Adipose tissue (tissue), 3 donors: ENCODE measurements around the gene HDAC3. TPM values are rescaled to one million over a fixed set of nuclear protein-coding genes. Genes with fewer than 3 reads are reported as not detected.
A peak's percentile ranks its signal among the peaks of the same experiment; 100 is the strongest.

Source experiments
- H3K27ac ChIP-seq: one replicate; pipeline ENCODE4 v1.5.1; 2013; ENCODE audit warnings: low read depth, low read length
- whole genome bisulfite sequencing, 3 donors: extraction: QIAGEN DNeasy Blood & Tissue Kit; methylation state at CpG; one replicate each; pipeline ENCODE4 v1.1.7; 2013; 5-methylcytosine and 5-hydroxymethylcytosine counted together
- polyA plus RNA-seq, 3 donors: library from polyadenylated mRNA; stranded (reverse); fragments of 200-250 nt; gene quantifications; one replicate each; pipeline ENCODE4 v1.2.3, GENCODE V29; 2013
- donor health status: healthy with polysubstance abuse.
- donor health status: Bipolar disorder and iron deficiency.
- donor health status: healthy.

Gene HDAC3
- polyA plus RNA-seq, 3 donors, result 27.2 to 53.6 (median 35.3) TPM

DNA sequence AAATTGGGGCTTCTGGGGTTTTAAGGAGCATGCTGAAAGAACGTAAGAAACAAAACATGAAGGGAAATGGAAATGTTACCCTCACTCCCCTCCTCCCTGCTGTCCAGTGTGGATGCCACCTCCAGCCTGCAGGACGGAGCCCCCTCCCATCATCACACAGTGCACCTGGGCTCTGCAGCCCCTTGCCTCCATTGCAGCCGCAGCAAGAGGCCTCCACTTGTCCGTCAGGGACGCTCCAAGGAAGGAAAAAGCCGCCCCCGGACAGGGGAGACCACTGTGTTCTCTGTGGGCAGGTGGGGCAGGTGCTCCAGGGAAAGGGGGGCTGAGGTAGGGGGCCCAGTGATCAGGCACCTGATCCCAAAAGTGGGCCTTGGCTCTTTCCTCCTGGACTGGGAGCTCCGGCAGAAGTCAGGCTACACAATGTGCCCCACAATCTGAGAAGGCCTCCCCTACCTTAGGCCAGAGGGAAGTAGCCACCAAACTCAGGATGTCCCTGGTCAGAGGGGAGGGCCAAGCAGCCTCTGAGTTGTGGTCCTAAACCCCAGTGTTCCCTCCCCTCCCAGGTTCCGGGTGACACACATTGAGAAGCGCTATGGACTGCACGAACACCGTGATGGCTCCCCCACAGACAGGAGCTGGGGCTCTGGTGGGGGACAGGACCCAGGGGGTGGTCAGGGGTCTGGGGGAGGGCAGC is 2.9 kb upstream of the HDAC3 start:
- 90 to 94% (median 94%) methylated on average over 12 of the region's 12 CpGs for WGBS, 3 donors
- no peak overlapping the region for H3K27ac ChIP-seq

DNA sequence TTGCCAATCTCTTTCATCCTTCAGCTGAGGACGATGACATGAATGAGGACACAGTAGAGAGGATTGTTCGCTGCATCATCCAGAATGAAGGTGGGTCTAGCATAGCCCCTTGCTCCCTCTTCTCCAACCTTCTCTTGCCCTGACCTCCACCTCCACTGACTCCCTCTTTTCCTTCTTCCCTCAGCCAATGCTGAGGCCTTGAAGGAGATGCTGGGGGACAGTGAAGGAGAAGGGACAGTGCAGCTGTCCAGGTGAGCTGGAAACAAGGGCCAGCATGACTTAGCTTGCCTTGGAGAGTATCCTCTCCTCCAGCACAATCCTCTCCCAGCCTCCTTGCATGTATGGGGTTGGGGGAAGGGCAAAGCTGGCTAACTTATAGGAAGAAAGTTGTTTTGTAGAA is 2.1 kb upstream of the HDAC3 start:
- no peak overlapping the region for H3K27ac ChIP-seq
- 90 to 97% (median 93%) methylated on average over 2 of the region's 2 CpGs for WGBS, 3 donors

DNA sequence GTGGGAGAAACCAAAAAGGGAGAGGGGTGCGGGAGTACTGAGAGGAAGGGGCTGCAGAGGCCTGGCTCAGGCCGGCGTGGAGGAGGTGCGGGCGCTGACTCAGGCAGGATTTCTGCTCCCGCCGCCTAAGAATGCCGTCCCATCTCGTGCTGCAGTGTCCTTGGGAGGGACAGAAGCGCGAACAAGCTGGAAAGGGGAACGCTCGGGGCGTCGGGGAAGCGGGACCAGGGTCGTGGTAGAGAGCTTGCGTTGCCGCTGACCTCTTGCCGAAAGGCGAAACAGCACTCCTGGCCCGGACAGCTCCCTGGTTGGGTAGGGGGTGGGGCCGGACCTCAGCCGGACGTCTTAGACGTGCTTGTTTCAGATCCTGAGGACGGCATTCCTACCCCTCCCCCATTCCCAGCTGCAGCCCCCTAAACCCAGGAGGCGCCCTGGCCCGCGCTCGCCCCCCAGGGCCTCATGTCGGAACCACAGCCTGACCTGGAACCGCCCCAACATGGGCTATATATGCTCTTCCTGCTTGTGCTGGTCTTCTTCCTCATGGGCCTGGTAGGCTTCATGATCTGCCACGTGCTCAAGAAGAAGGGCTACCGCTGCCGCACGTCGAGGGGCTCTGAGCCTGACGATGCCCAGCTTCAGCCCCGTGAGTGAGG is 1.2 kb upstream of the HDAC3 start:
- WGBS, 3 donors, result 5 to 6% (median 5%) methylated on average over 35 to 40 of the region's 40 CpGs
- H3K27ac ChIP-seq, result no peak overlapping the region

DNA sequence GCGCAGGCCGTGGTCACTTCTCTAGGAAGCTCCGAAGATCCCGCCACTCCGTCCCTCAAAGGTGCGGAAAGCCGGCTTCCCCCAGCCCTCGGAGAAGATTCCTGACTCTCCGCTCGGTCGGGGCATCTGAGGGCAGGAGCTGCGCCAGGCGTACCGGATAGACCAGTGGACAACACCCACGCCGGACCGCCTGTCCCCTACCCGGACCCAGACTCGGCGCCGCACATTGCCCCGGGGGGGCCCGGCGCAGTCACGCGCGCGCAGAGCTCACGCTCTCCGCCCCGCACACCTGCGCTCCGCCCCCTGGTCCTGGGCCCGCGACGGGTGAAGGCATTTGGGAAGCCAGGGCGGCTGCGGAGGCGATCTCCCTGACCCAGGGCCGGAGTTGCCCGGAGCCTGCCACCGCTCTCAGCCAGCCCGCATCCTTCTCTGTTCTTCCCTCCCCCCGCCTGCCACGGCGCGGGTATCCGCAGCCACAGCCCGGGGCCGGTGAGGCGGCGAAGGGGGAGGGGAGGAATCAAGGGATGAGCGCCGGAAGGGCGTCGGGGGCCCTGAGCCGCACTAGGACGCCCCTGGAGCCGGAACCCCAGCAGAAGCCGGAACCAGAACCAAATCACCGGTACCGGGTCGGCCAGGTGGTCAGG is 596 bp upstream of the HDAC3 start:
- no peak overlapping the region for H3K27ac ChIP-seq
- WGBS, 3 donors, result 0 to 1% (median 1%) methylated on average over 58 to 63 of the region's 63 CpGs

DNA sequence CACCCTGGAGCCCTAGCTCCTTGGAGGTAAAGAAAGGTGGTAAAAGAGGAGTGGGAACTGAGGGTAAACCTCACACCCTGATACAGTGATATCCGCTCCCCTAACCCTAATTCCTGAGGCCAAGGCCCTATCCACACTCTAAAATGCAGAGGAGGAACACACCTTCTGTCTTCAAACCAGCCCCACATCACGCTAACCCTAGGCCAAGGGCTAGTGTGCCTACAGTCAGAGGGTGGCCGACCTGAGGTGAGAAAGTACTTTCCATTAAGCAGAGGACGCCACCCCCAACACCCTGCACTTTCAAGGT is 590 bp downstream of the HDAC3 start:
- WGBS, 3 donors, result 2 to 9% (median 4%) methylated on average over 4 of the region's 4 CpGs
- no peak overlapping the region for H3K27ac ChIP-seq

DNA sequence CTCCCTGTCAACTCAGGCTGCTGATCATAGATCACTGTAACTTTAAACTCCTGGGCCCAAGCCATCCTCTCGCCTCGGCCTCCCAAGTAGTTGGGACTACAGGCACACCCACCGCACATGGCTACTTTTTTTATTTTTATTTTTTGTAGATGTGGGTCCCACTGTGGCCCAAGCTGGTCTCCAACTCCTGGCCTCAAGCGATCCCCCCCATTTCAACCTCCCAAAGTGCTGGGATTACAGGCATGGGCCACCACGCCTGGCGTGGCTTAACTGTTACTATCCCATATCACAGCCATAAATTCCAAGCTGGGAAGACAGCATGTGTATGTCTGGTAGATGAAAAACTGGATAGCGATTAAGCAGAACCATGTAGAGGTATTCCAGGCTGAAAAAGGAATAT is 1.0 kb downstream of the HDAC3 start:
- WGBS, 3 donors, result 60 to 72% (median 62%) methylated on average over 7 of the region's 7 CpGs
- H3K27ac ChIP-seq, result no peak overlapping the region

DNA sequence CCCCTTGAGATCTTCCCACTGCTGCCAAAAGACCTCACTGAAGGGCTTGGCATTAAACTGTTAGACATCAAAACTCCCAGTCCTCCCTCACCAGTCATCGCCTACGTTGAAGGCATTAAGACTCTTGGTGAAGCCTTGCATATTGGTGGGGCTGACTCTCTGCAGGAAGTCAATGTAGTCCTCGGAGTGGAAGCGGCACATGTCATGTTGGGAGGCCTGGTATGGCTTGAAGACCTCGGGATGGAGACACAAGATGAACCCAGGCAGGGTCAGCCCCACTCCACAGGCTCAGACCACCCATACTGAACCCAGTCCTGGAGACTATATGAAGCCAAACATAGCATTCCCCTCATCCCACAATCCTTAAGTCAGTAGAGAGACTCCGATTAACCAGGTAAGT is 1.9 kb downstream of the HDAC3 start:
- no peak overlapping the region for H3K27ac ChIP-seq
- WGBS, 3 donors, result 87 to 94% (median 89%) methylated on average over 6 of the region's 6 CpGs

DNA sequence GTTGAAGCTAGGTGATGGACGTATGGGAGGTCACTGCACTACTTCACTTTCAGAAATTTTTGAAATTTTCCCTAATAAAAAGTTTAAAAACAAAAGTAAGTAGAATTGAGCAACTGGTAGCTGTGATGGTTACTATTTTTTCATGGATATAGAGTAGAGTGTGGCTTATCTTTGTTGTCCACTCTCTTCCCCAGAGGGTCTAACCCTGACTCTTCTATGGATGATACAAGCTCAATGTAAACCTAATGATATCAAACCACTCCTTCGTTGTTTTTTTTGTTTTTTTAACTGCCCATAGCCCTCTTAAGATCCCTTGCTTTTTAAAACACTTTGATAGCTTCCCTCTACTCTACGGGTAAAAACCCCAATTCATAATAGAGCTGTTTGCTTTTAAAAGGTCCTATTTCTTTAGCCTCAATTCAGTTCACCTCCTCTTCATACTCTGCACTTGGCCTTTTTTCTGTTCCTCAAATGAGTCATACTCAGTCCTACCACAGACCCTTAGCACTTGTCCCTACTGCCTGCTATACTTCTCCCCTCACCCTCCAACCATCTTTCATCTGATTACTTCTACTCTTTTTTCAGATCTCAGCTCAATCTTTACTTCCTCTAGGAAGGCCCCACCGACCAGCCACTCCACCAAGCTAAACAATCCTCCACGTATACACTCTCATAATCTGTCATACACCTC is 2.6 kb downstream of the HDAC3 start:
- 71 to 85% (median 80%) methylated on average over 5 of the region's 5 CpGs for WGBS, 3 donors
- no peak overlapping the region for H3K27ac ChIP-seq

DNA sequence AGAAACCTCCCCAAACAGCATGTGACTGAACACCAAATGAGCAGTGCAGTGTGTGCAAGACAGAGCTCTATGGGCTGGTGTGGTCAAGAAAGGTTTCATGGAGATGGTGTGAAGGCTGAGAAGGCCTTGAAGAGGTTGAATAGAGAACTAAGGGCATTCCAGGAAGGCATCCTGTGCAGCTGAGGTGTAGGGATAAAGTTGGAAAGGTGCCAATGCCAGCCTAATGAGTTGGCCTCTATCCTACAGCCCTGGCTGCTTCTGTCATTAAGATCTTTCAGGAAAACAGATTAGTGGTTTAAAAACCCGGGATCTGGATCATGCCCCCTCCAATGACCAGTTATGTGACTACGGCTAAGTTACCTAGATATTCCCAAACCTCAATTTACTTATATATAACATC is 4.0 kb downstream of the HDAC3 start:
- H3K27ac ChIP-seq, result no peak overlapping the region
- 82 to 94% (median 93%) methylated on average over 2 of the region's 2 CpGs for WGBS, 3 donors

DNA sequence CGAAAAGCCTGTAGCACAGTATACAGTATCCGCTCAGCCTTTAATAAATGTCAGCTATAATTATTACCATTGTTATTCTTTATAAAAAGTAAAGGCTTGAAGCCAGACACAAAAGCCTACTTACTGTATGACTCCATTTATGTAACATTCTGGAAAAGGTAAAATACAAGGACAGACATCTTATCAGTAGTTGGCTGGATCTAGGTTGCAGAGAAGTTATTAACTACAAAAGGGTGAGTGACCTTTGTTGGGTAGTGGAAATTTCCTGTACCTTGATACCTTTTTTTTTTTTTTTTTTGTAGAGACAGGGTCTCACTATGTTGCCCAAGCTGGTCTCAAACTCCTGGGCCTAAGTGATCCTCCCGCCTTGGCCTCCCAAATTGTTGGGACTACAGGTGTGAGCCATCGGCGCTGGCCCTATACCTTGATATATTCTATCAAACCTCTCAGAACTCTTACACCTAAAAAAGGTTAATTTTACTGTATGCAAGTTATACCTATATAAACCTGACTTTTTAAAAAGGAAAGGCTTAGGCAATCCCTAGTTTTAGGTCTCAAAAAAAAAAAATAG is 6.0 kb downstream of the HDAC3 start:
- 89 to 98% (median 94%) methylated on average over 5 of the region's 5 CpGs for WGBS, 3 donors
- H3K27ac ChIP-seq, result no peak overlapping the region

DNA sequence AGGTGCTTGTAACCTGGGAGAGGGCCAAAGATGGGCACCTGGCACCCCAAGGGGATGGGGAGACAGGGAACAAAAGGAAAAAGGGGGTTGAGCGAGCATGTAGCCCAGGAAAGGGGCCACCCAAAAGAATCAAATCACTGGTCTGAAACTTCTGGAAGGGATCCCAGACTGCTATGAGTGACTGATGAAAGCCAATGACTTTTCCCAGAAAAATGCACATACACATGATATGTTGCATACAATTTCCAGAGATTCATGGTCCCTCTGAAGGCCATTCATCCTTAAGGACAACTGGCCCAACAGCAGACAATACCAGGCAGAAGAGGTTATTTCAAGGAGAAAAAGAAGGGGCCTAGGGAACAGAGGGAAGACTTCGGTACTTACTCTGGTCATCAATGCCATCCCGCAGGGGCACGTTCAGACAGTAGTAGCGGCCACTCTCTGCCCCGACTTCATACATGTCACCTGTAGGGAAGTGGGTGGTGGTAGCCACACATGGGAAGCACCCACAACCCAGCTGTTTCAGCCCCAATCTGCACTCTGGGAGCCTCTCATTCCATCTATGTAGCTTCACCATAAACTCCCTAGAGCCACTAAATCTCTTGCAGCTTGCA is 8.4 kb downstream of the HDAC3 start:
- WGBS, 3 donors, result 96 to 99% (median 98%) methylated on average over 6 of the region's 6 CpGs
- no peak overlapping the region for H3K27ac ChIP-seq

DNA sequence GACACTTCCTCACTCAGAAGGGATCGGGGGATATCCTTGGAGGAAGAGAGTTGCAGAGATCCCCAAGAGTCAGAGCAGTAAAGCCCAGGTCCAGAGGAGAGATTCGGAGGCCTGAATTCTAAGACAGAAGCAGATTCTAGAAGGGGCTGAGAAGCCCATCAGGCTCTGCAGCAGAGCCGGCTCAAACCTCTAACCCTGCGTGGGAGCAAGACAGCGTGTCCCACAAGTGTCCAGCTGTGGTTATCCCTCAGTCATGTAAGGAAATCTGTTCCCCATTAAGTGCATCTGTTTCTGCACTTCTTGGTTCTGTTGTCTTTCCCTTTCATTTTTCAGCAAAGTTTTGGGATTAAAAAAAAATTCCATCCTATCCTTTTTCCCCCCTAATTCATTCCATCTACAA is 13.0 kb downstream of the HDAC3 start:
- 76 to 94% (median 80%) methylated on average over 5 of the region's 5 CpGs for WGBS, 3 donors
- H3K27ac ChIP-seq, result no peak overlapping the region

DNA sequence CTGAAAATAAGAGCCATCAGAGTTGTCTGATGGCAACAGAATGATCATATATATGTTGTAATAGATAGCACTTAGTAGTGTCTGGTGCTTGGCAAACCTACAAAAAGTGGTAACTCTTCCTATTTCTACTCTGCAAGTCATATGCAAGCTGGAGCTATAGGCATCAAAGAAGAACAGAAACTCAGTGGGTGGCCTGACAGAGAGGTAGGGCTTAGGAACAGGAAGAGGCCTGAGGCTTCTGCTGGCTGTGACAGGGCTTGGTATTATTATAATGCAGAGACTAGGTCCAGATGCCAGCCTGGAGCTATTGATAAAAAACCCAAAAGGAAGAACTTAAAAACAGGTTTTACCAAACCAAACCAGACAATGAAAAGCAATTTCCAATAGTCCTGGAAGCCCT is 13.5 kb downstream of the HDAC3 start:
- H3K27ac ChIP-seq, result no peak overlapping the region

DNA sequence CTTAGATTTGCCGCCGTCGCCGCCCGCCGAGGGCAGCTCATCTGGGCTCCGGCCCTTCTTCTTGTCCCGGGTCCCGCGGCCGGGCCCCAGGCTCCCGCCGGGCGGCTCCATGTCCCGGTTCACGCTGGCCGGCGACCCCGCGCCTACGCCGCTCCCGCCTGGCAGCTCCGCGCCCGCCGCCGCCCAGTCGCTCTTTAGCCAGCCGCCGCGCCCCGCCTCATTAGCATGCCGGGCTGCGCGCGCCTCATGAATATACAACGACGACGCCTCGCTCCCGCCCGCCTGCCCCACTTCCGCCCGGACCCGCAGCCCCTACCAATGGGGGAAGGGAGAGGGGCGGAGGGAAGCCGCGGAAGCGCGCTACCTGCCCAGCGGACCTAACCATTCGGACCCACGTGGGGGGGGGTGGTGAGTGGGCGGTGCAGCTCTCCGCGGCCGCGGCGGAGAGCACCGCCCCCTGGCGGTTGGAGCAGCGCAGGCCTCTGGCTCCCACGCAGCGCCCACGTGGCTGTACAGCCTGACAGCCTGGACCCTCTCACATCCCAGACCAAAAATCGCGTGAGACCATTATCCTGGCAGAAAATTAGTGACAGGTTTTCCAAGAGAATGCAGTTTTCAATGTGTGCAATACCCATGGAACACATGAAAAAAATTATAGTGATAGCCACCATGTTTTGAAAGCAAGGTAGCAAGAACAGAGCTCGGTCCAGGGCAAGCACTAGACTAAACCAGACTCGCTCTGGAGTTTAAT is 17.7 kb downstream of the HDAC3 start, which contains the start of gene DIAPH1:
Gene DIAPH1, minus strand, starts transcription at position 197 of the 751 bp plus-strand sequence. Its CDS starts 86 bp downstream, at position 111.
- 1 to 2% (median 2%) methylated on average over 40 to 70 of the region's 70 CpGs for WGBS, 3 donors

DNA sequence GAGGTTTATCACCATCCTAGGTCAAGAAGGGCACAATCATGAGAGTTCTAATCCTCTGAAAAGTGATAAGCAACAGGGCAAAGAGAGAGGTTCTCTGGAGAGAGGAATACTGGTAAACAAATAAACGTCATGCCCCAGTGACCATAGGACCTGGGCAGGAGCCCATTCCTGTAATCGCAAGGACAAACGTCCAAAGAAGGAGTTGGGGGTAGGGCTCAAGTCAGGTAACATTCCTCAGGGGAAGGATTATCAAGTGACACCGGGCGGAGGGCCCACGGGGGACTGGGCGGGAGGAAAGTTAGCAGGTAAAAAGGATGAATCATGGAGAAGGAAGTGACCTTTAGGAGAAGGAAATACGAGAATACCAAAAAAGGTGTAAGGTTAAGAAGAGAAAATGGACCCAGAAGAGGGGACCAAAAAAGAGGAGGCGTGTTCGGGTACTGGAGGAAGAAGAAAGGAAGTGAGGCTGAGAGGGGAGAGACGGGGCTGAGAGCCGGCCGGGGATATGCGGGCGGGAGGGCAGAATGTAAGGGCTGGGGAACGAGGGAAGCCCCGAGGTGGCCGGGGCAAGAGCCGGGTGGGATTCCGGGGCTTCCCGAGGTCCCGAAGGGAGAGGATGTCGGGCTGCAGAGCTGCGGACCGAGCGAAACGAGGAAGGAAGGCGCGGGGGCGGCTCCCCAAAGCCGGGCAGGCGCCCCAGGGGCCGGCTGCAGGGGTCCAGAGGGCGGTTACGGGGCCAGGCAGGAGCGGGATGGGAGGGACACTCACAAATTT is 18.4 kb downstream of the HDAC3 start:
- WGBS, 3 donors, result 1 to 2% (median 1%) methylated on average over 23 to 36 of the region's 36 CpGs
- peak overlapping the region; percentile 53 for H3K27ac ChIP-seq

More for the DNA sequence above, 17.7 kb downstream of the HDAC3 start, which contains the start of gene DIAPH1:
- peak within 1 kb of the TSS; percentile 53 for H3K27ac ChIP-seq

DNA sequence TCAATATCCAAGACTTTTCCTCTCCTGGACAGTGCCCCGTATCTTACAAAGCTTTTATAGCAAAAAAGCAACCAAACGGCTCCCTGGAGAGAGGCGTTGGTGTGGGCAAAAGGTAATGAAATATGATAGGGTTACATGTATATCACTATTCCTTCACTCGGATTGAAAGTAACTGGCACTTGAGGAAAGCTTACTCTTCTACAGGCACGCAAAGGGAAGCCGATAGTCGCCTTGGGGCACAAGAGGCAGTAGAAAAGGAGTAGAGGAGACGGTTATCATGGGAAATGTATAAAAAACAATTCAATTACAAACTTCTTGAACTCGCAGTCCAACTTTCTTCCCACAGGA is 19.0 kb downstream of the HDAC3 start:
- 4 to 7% (median 7%) methylated on average over 9 of the region's 9 CpGs for WGBS, 3 donors
- no peak overlapping the region for H3K27ac ChIP-seq

DNA sequence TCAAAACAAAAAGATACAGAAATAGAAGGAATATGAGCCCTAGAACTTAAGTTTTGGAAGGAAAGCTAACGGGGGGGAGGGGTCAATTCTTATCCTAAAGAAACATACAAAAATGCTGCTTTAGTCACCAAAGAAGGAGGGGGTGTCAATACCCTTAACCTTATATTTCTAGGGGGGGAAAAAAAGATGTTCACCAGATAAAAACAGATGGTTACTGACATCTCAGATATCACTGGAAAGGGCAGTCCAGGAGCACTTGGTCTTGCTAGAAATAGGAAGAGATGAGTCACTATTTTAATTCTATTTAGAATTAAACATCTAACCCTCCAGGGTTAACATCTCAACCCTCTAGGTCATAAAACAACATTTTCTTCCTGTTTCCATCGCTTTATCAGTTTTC is 19.5 kb downstream of the HDAC3 start:
- no peak overlapping the region for H3K27ac ChIP-seq
- WGBS, 3 donors, result 28 to 37% (median 31%) methylated on average over 2 of the region's 2 CpGs
